T1000 (cell line): ENCODE data around the gene ANO2.
"Not testable (repeated sequence)": the region's sequence is repeated elsewhere in the genome, so short reads cannot be mapped to it uniquely, and the experiment has no call there.

Source experiments
- DNase-seq: peaks from one replicate; lab custom pipeline; 2025; ENCODE audit warnings: mixed read lengths; lab: John Stamatoyannopoulos, UW

Gene ANO2

DNA sequence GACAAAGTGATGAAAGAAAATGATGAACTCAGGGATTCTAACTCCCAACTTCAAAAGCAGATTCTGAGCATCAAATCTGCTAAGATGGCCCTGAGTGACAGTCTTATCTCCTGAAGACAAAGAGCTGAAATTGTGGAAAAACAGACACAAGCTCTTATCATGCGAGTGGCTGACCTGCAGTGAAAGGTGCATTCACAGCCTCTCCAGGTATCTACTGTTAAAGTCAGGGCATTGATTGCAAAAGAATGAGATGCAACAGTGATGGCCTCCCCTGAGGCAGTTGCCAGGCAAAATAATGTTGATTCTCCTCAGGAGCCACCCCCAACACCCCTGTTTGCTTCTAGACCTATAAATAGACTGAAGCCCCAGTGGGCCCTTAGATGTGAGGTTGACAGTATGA, 126.2 kb downstream of the ANO2 start:
- not testable (repeated sequence) for DNase-seq

DNA sequence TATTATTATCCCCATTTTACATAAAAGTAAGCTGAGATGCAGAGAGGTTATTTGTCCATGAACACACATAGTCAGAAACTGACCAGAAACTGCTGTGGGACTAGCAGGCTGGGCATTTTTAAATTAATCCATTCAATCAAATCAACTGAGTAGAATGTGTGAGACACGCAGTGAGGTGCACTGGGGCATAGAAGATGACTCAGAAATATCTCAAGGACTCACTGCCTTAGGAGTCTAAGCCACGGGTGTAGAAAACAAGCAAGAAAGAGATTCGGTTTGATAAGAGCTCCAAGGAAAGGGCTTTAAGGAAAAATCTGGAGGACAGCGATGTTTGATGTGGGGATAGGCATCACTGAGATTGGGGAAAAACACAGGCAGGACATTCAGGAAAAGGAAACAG, 127.8 kb downstream of the ANO2 start:
- no peak for DNase-seq

DNA sequence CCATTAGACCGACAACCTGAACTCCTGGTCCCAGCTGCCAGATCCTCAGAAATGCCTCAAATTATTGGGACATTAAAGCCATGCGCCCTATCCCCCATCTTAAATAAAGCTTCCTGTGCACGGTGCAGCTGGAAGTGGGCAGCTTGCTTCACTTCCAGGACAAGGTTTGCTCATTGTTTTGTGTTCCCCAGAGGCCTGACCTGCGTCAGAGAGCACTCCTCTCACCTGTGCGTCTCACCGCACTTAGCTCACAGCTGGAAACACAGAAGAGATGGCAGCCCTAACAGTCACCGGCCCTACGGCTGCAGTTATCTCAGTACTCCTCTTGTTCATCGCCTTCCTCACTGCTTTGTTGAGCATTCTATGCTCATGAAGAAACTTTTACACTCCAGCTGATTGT, 135.5 kb downstream of the ANO2 start:
- no peak for DNase-seq

DNA sequence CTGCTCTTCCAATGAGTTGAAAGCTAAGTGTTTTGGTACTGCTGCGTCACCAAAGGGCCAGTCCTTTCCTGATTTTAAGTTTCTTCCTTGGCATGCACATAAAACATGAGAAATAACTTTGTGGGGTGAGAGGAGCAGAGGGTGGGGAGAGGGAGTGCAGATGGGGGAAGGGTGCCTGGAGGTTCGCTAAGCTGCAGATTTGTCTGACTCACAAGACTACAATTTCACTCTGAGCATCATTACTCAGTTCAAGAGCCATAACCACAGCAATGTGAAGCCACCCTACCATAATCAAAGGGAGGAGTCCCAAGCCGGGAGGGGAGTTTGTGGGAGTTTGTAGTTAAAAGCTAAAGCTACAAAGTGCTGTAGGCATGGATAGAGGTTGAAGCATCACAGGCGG, 136.1 kb downstream of the ANO2 start:
- DNase-seq = no peak

DNA sequence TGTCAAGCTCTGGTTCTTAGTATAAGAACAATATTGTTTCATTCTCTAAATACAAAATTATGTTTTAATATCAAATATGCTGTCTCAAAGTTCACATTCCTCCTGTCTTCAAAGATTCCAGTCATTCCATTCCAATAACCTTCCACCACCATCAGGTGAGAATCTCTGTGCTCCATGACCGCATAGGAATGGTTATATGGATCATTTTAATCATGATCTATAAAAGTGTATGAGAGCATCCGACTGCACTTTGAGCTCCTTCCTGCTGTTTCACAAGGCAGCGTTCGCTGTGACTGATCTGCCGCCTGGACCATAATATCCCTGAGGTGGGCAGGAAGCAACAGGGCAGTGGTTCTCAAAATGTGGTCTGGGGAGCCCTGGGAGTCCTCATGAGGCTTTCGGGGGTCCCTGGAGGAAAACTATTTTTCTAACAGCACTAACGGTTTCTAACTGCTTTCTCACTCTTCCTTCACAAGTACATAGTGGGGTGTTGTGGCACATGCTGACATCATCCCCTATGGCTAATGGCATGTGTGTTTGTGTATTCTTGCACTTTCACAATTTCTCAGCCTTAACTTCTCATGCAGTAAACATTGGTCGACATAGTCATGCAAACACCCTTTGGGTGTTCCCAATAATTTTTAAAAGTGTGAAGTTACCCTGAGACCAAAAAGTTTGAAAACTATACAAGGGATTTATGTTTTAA, 137.4 kb downstream of the ANO2 start:
- DNase-seq = no peak

DNA sequence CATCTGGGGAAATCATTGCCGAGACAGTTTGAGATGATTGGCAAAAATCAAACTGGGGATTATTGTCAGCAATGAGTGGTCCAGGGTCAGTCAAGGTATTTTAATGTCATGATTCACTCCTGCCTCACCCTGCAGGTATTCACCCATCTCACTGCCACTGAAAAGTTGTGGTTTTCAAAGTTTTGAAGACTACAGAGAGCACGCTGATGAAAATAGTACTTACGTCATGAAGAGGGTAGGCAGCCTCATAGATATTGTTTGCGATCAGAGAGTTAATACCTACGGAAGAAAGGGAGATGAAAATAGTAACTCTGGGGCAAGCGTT, 138.0 kb downstream of the ANO2 start:
- DNase-seq = no peak

DNA sequence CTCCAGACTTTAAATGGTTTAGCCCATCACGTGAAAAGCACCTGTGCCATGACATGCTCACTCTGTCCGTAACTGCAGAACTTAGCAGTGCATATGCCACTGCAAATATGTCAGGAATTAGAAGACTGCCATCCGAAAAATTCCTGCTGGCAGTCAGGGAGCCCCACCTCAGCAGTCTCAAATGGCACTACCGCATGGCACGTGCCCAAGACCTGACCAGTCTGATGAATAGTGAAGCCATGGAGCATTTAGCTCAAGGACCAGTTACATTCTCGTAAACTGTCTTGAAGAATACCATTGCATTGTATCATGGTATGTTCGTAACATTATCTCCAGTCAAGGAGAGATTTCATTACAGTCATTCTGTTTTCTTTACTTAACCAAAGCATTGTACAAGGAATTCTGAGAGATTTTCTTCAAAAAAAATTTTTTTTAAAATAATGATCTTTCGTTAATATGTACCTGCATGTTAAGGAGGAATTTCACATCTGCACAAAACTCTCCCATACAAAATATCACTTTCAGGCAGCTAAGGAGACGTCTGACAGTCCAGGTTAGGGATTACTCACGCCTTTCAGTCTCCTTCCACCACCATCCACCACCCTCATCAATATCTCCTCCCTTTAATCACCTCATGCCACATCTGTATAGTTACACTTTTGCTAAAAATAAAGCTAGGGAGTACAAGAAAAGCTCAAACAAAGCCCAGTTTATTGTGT, 138.5 kb downstream of the ANO2 start:
- no peak for DNase-seq

DNA sequence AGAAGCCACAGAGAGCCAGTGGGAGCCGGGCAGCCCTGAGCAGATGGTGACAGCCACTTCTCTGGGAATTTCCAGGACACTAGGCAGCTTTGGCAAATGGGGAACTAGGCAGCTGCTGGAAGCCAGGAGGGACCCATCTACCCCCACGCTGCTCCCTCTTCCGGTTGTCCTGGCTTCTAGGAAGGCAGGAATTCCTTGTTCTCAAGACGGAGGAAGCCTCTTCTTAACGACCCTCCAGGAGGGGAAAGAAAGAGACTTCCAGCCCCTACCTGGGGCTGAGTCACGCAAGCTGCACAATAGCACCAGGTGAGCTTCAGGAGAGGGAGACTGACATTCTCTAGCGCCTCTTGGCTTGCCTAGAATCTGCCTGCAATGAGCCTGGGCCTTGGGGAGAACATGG, 141.5 kb downstream of the ANO2 start:
- DNase-seq = no peak

DNA sequence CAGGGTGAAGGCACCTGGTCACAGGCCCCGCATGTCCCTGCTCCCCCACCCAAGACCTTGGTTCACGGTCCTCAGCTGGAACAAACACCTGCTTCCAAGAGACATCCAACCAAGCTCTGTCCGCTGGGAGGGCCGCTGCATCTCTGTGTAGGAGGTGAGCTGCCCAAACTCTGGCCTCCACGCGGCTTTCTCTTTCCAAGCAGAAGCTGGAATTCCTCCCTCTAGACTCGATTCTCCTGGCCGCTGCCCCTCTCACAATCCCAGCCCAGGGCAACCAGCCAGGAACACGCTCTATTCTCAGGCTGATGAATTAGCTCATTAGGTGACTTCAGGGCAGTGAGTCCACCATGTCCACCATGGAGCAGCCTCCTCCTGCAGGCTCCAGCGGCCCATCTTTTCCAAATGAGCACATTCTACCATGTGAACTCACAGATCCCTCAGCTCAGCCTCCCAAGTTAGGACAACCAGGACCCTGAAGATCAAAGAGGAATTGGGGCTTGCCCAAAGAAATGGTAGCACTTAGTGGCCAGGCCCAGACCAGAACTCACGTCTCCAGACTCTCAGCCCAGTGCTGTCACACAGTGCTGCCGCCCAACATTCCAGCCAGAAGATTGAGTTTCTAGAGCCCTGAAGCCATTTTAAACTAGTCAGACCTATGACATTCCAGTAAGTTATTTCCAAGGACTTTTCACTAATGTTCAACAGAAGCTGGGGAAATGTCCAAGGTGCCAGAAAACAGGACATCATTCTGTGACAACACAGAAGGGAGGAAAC, 146.6 kb downstream of the ANO2 start:
- DNase-seq = no peak

DNA sequence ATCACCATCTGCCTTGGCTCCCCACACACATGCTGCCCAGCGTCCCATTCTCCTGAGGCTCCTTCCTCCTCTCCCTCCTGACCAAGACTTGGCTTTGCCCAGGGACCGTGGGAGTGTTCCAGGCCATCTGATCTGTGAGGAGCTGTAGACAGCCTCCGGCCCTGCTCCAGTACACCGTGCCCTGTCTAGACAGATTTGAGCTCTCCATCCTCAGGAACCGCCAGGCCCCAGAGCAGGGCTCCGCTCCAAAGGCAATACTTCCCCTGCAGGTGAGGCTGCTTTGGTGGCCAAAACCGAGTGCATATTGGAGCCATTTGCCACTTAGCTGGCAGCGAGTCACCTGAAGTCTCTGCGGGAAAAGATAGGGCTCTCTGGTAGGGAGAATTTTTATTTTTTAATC, 147.4 kb downstream of the ANO2 start:
- no peak for DNase-seq

DNA sequence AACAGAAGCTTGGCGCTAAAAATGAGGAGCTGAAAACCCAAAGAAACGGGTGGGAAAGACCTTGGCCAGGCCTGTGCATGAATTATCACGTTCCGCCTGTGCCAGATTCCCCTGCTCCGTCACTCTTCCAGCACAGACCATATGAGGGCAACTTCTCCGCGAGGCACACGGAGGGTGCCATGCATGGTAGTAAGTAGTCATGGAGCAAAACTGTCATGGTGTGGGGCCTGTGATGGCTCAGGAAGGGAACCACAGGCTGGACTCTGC, 148.2 kb downstream of the ANO2 start:
- no peak for DNase-seq

DNA sequence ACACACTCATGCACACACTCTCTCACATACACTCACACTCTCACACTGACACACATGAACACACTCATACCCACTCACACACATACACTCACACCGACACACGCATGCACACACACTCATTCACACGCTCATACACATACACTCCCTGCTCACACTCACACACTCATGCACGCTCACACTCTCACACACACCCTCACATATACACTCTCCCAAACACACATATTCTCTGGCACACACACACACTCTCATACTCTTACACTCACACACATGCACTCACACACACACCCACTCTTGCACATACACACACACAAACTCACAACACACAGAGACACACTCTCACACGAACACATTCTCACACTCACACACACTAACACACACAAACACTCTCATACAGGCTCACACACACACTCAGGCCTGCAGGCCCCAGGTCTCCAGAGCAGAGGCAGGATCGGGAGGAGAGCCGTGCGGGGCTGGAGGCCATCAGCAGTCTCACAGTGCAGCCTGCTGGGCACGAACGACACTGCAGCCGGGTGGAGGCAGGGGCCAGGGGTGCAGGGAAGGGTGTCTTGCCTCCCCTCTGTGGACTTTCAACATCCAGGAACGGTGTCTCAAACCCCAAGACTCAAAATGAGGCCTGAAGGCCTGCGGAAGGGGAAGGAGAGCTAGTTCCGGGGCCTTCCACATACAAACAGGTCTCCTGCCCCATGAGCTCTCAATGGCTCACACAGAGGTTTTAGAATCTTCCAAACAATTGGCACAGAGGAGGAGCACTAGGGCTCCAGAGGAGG, 148.7 kb downstream of the ANO2 start:
- DNase-seq = no peak

DNA sequence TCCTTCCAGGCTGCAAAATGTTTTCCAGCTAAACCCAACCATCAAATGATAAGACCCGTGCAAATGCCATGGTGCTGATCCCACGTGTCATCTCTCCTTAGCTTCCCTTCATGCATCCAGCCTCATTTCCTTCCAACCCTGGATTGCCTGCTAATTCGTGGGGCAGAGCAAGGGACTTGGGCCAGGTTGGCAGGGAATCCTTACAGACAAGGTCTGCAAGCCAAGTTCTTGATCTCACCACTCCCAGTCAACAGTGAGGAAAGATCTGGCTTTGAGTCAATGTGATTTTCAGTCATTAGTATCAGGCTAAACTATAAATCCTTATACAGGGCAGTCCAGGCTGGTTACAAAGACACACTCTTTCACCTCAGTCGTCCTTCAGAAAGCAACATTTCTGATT, 150.9 kb downstream of the ANO2 start:
- DNase-seq = no peak

DNA sequence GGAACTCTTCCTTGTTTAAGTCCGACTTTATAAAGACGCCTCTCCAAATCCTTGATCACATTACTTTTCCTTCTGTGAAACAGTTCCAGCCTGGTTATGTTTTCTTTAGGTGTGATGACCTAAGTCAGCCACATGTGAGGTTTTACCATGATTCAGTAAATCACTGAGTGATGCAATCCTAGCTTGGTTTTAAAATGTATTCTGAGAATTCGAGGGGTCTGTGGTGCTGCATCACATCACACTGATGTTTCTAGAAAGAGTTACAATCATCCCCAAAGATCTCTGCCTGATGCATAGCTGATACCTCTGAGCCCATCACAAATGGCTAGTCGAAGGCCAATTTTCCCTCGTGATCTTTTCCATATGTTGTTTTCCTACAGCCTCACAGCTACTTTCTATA, 152.7 kb downstream of the ANO2 start:
- DNase-seq = no peak

DNA sequence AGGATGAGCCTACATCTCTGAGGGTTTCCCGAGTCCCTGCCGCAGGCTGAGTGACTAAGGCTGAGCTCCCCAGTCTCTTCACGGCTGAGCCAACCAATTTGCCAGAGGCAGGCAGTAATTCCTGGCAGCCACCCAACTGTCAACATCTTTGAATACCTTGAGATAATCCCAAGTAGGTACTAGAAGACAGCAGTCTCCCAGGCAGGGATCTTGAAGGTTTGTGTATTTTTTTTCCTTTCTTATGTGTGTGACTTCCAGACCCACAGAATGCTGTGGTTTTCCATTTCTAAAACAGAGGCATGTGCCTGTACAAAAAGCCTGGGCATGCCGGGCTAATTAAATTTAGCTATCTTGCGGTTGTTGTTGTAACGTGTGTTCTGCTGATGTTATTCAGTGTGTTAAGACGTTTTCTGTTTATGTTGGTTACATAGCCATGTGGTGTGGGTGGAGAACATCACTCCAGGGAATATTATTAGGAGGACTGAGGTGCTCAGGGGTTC, 155.5 kb downstream of the ANO2 start:
- peak; percentile 22 for DNase-seq

DNA sequence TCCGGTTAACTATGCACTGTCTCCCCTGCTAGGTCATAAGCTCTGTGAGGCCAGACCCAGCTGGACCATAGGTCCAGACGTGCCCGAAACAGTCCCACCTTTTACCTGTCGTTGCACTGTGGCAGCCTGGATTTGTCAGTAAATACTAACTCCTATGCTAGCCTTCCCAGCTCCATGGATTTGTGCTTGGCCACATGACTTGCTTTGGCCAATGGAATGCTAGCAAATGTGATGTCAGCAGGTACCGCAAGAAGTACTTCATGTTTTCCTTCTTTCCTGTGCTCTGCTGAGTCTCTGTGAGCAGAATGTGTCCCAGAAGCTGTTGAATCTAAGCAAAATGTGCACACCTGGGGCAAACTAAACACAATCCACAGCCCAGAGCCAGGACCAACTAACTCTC, 157.2 kb downstream of the ANO2 start:
- no peak for DNase-seq

DNA sequence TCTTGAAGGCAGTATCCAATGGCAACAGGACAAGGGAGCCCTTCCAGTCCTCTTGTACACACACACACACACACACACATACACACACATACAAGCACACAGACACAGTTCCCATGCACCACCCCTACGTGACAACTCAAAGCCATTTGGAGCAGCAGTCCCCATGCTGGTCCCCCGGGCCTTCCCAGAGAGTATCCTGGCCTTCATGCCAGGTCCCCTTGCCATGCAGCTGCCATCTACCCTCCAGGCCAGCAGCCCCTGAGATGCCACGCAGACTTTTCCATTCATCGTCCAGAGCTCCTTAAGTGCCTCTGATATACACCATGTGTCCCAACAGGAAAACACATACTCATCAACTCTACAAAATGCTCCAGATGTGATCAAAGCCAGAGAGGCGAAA, 159.5 kb downstream of the ANO2 start:
- DNase-seq = no peak

DNA sequence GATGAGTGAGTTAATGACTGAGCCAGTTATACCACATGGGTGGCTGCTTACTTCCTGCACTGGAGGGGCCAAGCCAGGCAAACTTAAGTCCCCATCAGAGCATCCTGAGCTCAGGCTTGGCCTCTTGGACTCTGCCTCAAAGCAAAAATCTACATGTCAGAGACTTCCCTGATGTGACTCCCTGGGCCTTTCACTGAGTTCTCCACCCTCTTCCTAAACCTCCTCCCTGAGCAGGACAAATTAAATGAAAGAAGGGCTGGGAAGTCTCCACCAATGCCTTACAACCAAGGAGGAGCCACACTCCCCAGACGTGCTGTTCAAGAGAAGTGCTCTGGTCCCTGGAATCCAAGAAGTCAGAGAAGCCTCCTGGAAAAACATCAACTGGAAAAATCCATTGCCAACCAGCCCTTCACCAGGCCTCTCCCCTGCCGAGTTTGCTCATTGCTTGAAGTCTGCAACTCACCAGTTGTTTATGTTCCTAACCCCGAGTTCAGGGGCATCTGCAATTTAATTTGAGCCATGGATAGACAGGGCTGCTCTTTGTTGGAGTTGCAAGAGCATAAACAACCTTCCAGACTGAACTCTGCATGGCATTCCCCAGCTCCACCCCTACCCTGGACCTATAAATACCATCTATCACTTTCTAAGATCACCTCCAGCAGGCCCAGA, 160.5 kb downstream of the ANO2 start:
- DNase-seq = no peak

DNA sequence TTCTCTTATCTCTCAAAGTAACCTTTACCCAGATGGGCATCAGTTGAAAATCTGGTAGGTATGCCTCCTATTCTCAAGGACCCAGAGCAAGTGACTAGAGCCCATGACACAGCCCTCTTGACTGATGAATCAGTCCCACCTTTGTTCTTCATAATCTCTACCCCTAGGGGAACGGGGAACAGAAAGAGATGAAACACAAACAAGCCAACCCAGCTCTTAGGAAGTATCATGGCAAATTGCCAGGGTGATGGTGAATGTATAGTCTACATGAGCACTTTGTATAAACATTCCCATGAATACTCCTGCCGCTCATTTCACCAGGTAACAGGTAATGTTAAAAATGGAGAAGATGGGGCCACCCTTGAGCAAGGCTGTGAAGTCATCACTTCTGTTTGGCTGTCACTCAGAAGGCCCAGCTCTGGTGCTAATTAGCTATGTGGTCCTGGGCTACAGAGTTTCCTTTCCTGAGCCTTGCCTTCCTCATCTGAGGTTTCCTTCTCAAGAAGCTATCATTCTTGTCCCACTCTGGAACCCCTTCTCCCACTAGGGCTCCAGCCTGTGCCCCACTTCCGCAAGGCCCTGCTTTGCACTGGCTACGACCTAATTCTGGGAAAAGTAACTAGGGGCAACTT, 161.7 kb downstream of the ANO2 start:
- DNase-seq = no peak

DNA sequence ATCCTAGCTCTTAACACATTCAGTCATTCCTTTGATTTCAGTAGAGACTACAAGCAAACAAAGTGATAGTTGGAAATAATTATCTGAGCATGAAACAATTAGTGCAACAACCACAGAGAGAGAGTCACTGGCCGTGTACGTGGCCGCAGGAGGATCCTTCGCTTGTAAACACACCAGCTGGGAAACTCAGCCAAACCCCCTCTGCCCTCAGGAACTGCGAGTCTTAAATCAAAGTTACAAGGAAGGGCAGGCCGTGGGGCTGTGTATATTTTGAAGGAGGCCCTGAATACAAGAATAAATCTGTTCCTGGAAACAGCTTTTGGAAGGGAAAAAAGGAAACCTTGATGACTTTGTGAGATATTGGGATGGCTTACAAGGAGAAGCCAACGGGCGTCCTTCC, 164.5 kb downstream of the ANO2 start:
- DNase-seq = no peak

DNA sequence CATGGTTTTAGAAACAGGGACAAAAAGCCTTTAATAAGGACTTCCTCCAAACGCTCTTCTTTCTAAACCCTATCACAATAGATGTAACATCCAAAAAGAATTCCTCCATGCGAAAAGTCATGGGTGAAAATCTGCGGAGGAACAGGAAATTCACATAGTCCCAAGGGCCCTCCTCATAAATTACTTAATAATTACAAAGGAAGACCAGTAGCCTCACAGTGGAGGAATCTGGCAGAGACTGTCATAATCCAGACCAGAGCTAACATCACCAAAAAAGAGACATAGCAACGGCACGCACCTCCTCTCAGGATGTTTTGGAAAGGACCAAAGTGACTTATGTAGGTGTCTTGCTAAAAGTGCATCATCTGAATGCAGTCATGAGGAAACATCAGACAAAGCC, 165.7 kb downstream of the ANO2 start:
- DNase-seq = no peak

DNA sequence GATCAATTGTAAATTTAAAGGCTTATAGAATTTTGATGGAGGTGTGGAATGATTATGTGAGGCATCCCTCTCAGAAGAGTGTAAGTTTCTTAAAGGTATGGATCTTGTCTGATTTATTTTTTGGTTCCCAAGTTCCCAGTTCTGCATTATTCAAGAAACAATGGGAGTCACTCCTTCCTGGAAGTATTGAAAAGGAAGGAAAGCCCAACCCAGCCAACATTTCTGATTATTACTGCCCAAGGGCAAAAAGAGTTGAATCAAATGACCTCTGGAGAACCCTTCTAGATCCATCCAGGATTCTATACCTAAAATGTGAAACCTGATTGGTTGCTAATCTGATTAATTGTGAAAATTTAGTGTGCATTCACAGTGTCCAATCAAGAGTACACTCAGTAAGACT, 166.2 kb downstream of the ANO2 start:
- no peak for DNase-seq
